A673 (cell line): Measurements from ENCODE around the gene MRPL39. TPM values are rescaled to one million over a fixed set of nuclear protein-coding genes. Genes with fewer than 3 reads are reported as not detected.

Source experiments
- BruUV-seq: library from RNA; stranded (reverse); fragments of 400-500 nt; replicated peaks from 2 replicates; lab custom pipeline; 2021; lab: Mats Ljungman, UMichigan
- CTCF ChIA-PET: fragments of 300-600 bp; sonication (Branson Sonifier 250); formaldehyde crosslinking; loops from one replicate; lab custom pipeline; 2022; ENCODE audit warnings: antibody characterized with exemption; lab: Charles Lee
- POLR2A ChIA-PET: fragments of 300-600 bp; sonication (Branson Sonifier 250); formaldehyde crosslinking; loops from one replicate; lab custom pipeline; 2022; ENCODE audit warnings: antibody characterized with exemption; ENCODE audit not compliant: low non-redundant PET; lab: Charles Lee
- DNase-seq: peaks from one replicate; pipeline ENCODE4 v3.0.0-alpha.2; 2015; ENCODE audit warnings: low spot score
- H3K27ac ChIP-seq: fragments of 200-600 bp; sonication (generic); 2 replicates; pipeline ENCODE4 v1.5.1; 2016; ENCODE audit warnings: mixed run types, low read depth, mild to moderate bottlenecking, mixed read lengths, antibody characterized with exemption, low read length; ENCODE audit not compliant: poor library complexity, severe bottlenecking
- H3K27me3 ChIP-seq: fragments of 200-600 bp; sonication (generic); replicated peaks from 2 replicates; pipeline ENCODE4 v1.6.1; 2017; ENCODE audit warnings: mixed run types, low read depth, mild to moderate bottlenecking, mixed read lengths, antibody characterized with exemption, low read length; ENCODE audit not compliant: insufficient read depth, poor library complexity
- H3K36me3 ChIP-seq: fragments of 200-600 bp; sonication (generic); 2 replicates; pipeline ENCODE4 v1.6.1; 2016; ENCODE audit warnings: mixed run types, mild to moderate bottlenecking, mixed read lengths, antibody characterized with exemption, low read length; ENCODE audit not compliant: insufficient read depth, poor library complexity, severe bottlenecking
- H3K4me1 ChIP-seq: fragments of 200-600 bp; sonication (generic); 2 replicates; pipeline ENCODE4 v1.6.1; 2017; ENCODE audit warnings: mixed run types, mild to moderate bottlenecking, mixed read lengths, antibody characterized with exemption, low read length; ENCODE audit not compliant: insufficient read depth, poor library complexity, severe bottlenecking
- H3K4me3 ChIP-seq: fragments of 200-600 bp; sonication (generic); 2 replicates; pipeline ENCODE4 v1.5.1; 2016; ENCODE audit warnings: low read depth, mixed run types, mild to moderate bottlenecking, mixed read lengths, low read length; ENCODE audit not compliant: poor library complexity, severe bottlenecking
- H3K9me3 ChIP-seq: fragments of 200-600 bp; sonication (generic); 2 replicates; pipeline ENCODE4 v1.6.1; 2016; ENCODE audit warnings: mixed run types, low read depth, mild to moderate bottlenecking, mixed read lengths, antibody characterized with exemption, low read length; ENCODE audit not compliant: poor library complexity, severe bottlenecking
- CTCF ChIP-seq: fragments of 300-800, 200-600 bp; sonication (generic); conservative IDR thresholded peaks from 2 replicates; pipeline ENCODE4 v1.5.1; 2017; ENCODE audit warnings: low read depth, mild to moderate bottlenecking, antibody characterized with exemption, low read length, moderate library complexity, mixed read lengths
- EZH2 ChIP-seq: fragments of 200-600 bp; sonication (generic); IDR thresholded peaks from 2 replicates; pipeline ENCODE4 v1.6.1; 2017; ENCODE audit warnings: borderline replicate concordance, low read depth, mild to moderate bottlenecking, mixed read lengths, antibody characterized with exemption, low read length; ENCODE audit not compliant: poor library complexity, severe bottlenecking
- intact Hi-C: fragments of 100-400 bp; cut with micrococcal nuclease; formaldehyde crosslinking; loops from one replicate; pipeline ENCODE4 v1.10.0; 2022; ENCODE audit not compliant: unreplicated experiment
- total RNA-seq: library from RNA; stranded (reverse); gene quantifications from 2 replicates; pipeline ENCODE4 v1.2.3, GENCODE V29; 2021

MRPL39 gene
- total RNA-seq, 1 experiment from 2014 or later: 57.1 TPM

GRCh38 chr21:25537174-25537573, 70.1 kb downstream of the MRPL39 start:
- POLR2A ChIA-PET: interaction anchor here (0.6 kb wide), 1 partner anchor 1283 kb away, joined by 3 read pairs; no protein-coding TSS in a partner anchor
- H3K4me1 ChIP-seq: no peaks in the 10 kb centered on the region
- no peak for DNase-seq
- H3K27me3 ChIP-seq: no peaks in the 10 kb centered on the region
- H3K27ac ChIP-seq: no peak overlapping the region
- no peaks in the 10 kb centered on the region for H3K36me3 ChIP-seq
- H3K9me3 ChIP-seq: peaks cover 6% of the 10 kb centered on the region
- no peak for TF ChIP-seq CTCF
- no peak for TF ChIP-seq EZH2
- no TSS peak for BruUV-seq
- intact Hi-C loops: no loop called here
- CTCF ChIA-PET: no interaction called here
- no peak overlapping the region for H3K4me3 ChIP-seq

GRCh38 chr21:25536752-25537151, 70.5 kb downstream of the MRPL39 start:
- TF ChIP-seq EZH2 (no peak), CTCF (no peak)
- Histone ChIP-seq H3K9me3 (peaks cover 6% of the 10 kb centered on the region), H3K27ac (no peak overlapping the region), H3K4me1 (no peaks in the 10 kb centered on the region), H3K36me3 (no peaks in the 10 kb centered on the region), H3K27me3 (no peaks in the 10 kb centered on the region), H3K4me3 (no peak overlapping the region)
- ChIA-PET POLR2A (interaction anchor here (0.6 kb wide), 1 partner anchor 1284 kb away, joined by 3 read pairs; no protein-coding TSS in a partner anchor), CTCF (no interaction called here)
- intact Hi-C loops: no loop called here
- DNase-seq: no peak
- BruUV-seq: no TSS peak

- H3K27ac ChIP-seq: no peak overlapping the region
These were observed 71.4 kb downstream of the MRPL39 start for GRCh38 chr21:25535849-25536248.

More at GRCh38 chr21:25535849-25536248, 71.4 kb downstream of the MRPL39 start:
- no peaks in the 10 kb centered on the region for H3K36me3 ChIP-seq
- H3K9me3 ChIP-seq: peaks cover 6% of the 10 kb centered on the region
- H3K27me3 ChIP-seq: no peaks in the 10 kb centered on the region
- no peak overlapping the region for H3K4me3 ChIP-seq
- ChIA-PET POLR2A (no interaction called here), CTCF (no interaction called here)
- TF ChIP-seq CTCF: no peak
- BruUV-seq: no TSS peak
- no peaks in the 10 kb centered on the region for H3K4me1 ChIP-seq
- intact Hi-C loops: no loop called here
- no peak for DNase-seq

Other genes with a start within 250 kb of the MRPL39 start
- 1.7 and 5.2 TPM in 2 replicates for gene JAM2, start 31.8 kb upstream of the MRPL39 start, total RNA-seq
- 173 and 185 TPM in 2 replicates for gene ATP5PF, start 127.4 kb upstream of the MRPL39 start, total RNA-seq
- 23.9 and 26.2 TPM in 2 replicates for gene GABPA, start 127.5 kb upstream of the MRPL39 start, total RNA-seq